HG03108 (cell line): ENCODE data around the gene ACOT7.
"Not testable (repeated sequence)": the region's sequence is repeated elsewhere in the genome, so short reads cannot be mapped to it uniquely, and the experiment has no call there.

ENCODE experiments used
- ATAC-seq: cut with Tn5 transposase; IDR thresholded peaks from one replicate; pipeline ENCODE4 v1.9.1; 2021; ENCODE audit warnings: moderate library complexity; ENCODE audit not compliant: unreplicated experiment

ACOT7 gene

GRCh38 chr1:6365047-6365446 is 28.5 kb downstream of the ACOT7 start:
- ATAC-seq = no peak

- ATAC-seq = not testable (repeated sequence)
Observed at GRCh38 chr1:6363085-6363884, 30.3 kb downstream of the ACOT7 start.

- ATAC-seq = no peak
Observed at GRCh38 chr1:6361124-6361775, 32.3 kb downstream of the ACOT7 start.

GRCh38 chr1:6360517-6361070 is 33.0 kb downstream of the ACOT7 start:
- ATAC-seq = no peak

- peak; percentile 11 for ATAC-seq
Observed at GRCh38 chr1:6360117-6360496, 33.5 kb downstream of the ACOT7 start.

- ATAC-seq = peak; percentile 64
Observed at GRCh38 chr1:6359216-6360116, 34.1 kb downstream of the ACOT7 start.

- no peak for ATAC-seq
Observed at GRCh38 chr1:6358757-6359201, 34.8 kb downstream of the ACOT7 start.

- no peak for ATAC-seq
Observed at GRCh38 chr1:6358144-6358624, 35.4 kb downstream of the ACOT7 start.

- no peak for ATAC-seq
Observed at GRCh38 chr1:6357243-6357936, 36.2 kb downstream of the ACOT7 start.

- no peak for ATAC-seq
Observed at GRCh38 chr1:6355621-6356020, 37.9 kb downstream of the ACOT7 start.

GRCh38 chr1:6354659-6355317 is 38.8 kb downstream of the ACOT7 start:
- no peak for ATAC-seq

GRCh38 chr1:6353955-6354658 is 39.5 kb downstream of the ACOT7 start:
- no peak for ATAC-seq

- ATAC-seq = no peak
Observed at GRCh38 chr1:6353619-6353954, 40.0 kb downstream of the ACOT7 start.

- ATAC-seq = no peak
Observed at GRCh38 chr1:6352138-6352563, 41.4 kb downstream of the ACOT7 start.

GRCh38 chr1:6351480-6352137 is 42.0 kb downstream of the ACOT7 start:
- no peak for ATAC-seq

- no peak for ATAC-seq
Observed at GRCh38 chr1:6350416-6351088, 43.0 kb downstream of the ACOT7 start.

GRCh38 chr1:6349254-6349943 is 44.2 kb downstream of the ACOT7 start:
- ATAC-seq = no peak
